Measurements from ENCODE around the gene ZMYND8.
"Not testable (repeated sequence)": the region's sequence is repeated elsewhere in the genome, so short reads cannot be mapped to it uniquely, and the experiment has no call there.

Gene ZMYND8

DNA sequence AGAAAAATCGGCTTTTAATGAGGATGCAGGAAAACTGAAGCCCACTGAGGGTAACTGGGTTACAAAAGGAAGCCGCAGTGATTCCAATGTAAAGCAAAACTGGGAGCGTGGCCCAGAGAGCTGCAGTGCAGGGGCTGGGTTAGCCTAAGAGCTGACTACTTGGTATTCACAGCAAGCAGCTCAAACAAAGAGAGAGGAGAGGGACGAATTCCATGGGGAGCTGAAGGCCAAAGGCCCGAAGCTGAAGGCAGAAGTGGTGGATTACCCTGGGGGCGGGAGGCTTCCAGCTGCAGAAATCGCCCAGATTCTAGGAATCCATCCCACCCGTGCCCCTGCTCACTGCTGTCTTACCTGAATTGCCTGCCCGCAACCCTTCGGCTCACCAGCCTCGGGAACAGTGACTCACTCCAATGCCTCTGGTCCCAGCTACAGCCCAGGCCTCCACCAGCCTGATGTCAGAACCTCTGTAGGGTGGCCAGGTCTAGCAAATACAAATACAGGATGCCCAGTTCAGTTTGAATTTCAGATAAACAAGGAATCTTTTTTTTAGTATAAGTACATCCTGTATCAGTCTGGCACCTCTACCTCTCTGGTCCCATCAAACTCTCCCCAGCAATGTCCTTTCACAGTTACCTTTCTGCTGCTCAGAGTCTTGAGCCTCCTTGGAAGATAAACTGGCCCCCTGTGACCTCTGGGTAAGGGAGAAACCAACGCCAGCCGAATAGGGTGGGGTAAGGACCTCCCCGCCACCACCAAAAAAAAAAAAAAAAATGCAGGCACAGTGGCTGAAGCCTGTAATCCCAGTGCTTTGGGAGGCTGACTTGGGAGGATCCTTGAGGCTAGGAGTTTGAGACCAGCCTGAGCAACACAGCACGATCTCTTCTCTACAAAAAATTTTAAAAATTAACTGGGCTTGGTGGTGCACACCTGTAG lies 14.6 kb upstream of the ZMYND8 start:
- no peak for DNase-seq (ENCODE audit: low read depth)

DNA sequence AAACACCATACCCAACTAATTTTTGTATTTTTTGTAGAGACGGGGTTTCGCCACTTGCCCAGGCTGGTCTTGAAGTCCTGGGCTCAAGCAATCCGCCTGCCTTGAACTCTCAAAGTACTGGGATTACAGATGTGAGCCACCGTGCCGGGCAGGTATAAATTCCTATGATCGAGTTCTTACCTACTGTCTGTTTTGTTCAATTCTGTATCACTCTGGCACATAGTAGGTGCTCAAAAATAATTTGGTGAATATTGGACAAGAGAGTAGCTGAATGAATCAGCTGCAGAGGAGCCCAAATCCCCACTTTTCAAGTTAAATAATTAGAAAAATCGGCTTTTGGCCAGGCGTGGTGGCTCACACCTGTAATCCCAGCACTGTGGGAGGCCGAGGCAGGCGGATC lies 13.7 kb upstream of the ZMYND8 start:
- no peak for DNase-seq (ENCODE audit: low read depth)

DNA sequence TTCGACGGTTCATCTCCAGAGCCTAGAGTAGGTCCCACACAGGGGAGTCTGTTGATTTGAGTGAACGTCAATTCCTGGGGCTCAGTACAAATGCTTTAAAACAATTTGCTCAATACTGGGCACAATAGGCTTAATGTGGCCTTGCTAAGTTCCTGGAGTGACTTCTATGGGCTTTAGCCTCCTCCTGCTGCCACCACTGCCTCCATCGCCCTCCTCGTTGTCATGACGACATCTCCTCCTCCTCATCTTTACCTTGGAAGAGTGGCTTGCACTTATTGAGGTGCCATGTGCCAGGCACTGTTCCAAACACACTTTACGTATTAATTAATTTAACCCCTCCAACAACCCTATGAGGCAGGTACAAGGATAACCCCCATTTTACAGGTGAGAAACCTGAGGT lies 11.8 kb upstream of the ZMYND8 start:
- no peak for DNase-seq (ENCODE audit: low read depth)

DNA sequence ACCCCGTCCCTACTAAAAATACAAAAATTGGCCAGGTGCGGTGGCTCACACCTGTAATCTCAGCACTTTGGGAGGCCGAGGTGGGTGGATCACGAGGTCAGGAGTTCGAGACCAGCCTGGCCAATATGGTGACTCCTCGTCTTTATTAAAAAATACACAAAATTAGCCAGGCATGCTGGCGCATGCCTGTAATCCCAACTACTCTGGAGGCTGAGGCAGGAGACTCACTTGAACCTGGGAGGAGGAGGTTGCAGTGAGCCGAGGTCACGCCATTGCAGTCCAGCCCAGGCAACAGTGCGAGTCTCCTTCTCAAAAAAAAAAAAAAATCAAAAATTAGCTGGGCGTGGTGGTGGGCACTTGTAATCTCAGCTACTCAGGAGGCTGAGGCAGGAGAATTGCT lies 9.8 kb upstream of the ZMYND8 start:
- not testable (repeated sequence) for DNase-seq (ENCODE audit: low read depth)

DNA sequence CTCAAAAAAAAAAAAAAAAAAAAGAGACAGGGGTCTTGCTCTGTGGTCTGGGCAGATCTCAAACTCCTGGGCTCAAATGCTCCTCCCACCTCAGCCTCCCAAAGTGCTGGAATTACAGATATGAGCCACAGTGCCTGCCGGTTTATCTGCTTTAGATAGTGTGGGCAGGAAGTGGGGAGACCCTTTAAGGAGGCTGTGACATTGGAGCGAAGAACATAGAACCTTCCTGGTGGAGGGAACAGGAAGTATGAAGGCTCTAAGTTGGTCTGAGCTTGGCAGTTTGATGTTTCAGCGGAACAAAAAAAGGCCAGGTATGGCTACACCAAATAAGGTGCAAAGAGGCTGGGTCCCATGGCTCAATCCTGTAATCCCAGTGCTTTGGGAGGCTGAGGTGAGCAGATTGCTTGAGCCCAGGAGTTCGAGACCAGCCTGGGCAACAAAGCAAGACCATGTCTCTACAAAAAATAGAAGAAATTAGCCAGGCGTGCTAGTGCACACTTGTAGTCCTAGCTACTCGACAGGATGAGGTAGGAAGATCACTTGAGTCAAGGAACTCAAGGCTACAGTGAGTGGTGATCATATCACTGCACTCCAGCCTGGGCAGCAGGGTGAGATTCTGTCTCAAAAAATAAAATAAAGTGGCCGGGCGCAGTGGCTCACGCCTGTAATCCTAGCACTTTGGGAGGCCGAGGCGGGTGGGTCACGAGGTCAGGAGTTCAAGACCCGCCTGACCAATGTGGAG lies 8.7 kb upstream of the ZMYND8 start:
- DNase-seq (ENCODE audit: low read depth): no peak

DNA sequence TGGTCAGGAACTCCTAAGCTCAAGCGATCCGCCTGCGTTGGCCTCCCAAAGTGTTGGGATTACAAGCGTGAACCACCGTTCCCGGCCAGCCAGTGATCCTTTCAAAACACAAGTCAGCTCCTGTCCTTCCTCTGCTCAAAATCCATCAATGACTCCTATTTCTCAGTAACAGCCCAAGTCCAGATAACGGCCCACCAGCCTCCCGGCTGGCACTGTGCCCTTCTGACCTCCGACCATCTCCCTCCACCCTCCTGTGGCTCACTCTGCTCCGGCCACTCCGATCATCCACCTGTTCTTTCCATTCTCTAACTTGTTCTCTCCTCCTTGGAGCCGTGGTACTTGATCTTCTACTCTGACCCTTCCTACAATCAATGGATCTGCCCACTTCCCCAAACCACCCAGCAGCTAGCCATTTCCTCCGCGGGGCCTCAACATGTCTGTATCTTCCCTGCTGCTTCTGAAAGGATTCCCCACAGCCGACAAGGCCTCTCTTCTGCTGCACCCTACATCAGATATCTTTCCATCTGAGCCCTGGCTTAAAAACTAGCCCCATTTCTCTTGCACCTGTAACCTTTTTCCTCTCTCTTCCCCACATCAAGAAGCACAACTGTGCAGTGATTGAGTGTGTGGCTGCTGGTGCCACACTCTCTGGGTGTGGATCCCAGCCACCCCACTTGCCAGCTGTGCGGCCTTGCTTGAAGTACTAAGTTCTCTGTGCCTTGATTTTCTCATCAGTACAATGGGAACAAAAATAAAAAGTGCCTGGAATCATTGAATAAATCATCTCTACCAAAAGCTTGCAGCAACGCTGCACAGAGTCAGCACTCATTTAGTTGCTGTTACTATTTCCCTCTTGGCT lies 6.1 kb upstream of the ZMYND8 start:
- no peak for DNase-seq (ENCODE audit: low read depth)

DNA sequence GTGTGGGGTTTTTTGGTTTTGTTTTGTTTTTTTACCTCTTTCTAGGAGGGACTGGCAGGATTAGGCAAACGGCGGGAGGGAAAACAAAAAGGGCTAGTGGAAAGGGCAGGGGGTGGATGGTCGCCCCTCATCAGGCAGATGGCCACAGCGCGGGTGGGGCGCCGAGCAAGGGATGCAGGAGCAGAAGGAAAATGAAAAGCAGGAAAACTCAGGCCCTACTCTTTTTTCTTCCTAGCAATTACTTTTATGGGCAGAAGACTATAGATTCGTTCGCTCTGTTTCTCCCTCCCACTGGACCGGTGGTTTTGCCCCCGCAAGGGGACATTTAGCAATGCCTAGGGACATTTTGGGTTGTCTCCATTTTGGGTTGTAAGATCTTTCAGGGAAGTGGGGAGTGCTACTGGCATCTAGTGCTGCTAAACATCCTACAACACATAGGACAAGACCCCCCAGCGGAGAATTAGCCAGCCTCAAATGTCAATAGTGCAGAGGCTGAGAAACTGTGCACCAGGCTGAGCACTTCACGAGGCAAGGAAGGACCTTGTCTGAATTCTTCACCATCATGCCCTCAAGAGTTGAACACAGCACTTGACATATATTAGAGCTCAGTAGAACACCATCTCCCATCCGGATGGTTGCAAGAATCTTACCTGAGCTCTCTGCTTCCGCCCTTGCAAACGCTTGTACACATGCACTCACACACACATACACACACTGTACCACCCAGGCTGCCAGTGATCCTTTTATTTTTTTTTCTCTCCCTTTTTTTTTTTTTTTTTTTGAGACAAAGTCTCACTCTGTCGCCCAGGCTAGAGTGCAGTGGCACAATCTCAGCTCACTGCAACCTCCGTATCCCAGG lies 4.8 kb upstream of the ZMYND8 start:
- DNase-seq (ENCODE audit: low read depth): no peak

DNA sequence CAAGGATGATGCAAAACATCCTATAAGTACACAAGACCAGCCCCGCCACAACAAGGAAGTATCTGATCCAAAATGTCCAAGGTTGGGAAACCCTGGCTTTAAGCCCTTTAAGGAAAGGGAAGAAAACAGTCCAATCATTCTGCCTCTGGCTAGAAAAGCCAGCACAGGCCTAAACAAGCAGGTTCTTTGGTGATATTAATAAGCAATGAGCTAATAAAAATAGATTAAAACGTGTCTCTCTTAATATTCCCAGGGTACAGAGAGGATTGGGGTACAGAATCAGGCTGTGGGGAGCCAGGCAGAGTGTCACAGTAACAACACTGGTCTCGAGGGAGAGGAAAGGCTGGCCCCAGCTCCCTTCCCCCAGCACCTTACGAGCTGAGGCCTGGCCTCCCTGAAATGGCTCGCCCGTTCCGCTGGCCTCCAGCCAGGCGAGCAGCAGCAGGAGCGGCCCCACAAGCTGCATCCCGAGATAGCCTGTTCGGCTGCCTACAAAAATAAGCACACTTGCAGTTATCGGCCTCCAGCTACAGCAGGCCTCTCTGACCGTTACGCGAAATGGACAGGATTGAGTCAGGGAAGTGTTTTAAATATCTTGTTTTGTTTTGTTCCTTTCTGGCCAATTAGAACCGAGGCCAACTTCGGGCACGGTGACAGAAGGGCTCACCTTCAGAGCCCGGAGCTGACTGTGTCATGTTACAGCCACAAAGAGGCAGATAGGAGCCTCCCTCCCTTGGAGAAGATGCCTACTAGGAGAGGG lies 4.0 kb upstream of the ZMYND8 start:
- no peak for DNase-seq (ENCODE audit: low read depth)

DNA sequence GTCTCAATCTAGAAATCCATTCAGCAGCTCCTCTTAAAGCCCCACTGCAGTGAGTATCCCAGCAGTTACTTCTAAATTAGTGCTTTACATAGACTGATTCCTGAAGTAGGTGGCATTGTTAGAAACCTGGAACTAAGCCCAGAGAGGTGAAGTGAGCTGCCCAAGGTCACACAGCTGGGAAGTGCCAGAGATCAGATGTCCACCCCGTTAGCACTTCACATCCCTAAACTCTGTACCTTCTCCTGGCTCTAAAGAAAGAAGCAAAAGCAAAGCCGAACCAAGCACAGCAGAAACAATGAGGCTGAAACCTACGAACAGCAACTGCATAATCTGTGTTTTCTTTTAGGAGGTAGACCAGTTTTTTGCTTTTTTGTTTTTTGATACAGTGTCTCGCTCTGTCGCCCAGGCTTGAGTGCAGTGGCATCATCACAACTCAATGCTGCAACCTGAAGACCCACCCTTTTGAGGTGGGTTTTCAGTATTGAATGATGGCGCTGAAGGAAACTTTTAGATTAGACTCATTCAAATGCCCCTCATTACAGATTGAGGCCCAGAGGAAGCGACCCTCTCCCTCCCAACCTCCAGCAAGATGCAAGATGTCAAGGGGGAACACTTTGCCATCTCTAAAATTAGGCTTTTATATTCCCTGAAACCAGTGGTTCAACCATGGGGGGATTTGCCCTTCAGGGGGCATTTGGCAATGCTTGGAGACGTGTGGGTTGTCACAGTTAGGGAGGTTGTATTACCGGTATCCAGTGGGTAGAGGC lies 3.2 kb upstream of the ZMYND8 start:
- DNase-seq (ENCODE audit: low read depth): no peak

DNA sequence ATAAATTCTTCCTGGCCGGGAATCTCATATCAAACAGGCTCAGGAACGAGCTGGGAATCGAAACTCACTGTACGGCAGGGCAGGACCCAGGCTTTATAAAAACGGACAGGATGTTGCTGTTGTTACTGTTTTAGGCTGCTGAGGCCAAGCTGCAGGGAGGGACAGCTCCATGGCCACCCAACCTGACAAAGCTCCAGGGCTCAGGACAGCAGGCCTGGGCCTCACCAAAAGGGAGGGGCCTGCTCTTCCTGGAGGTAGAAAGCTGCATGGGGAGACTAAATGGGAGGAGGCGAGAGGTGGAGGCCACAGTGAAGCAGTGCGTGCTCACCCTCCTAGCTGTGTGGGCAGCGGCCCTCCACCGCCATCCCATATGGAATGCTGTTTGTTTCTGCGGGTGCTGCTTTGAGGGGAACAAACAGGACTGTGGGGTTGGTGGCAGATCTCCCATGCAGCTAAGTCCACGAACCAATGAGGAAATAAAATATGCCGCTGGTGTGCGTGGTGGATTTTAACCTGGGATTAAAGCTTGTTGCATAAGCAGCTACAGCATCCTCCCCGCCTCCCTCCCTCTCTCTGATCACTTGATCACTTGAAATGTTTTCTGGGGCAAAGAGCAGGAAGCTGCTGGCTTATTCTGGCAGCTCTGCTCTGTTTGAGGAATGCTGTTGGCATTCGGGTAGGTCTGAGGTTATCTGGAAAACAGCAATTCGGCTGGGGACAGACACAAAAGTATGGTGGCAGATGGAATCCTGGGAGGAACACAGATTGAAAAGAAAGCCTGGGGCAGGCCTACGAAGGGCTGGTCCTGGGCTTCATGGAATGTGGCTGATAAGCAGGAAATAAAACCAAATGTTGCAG lies 2.4 kb upstream of the ZMYND8 start:
- no peak for DNase-seq (ENCODE audit: low read depth)

DNA sequence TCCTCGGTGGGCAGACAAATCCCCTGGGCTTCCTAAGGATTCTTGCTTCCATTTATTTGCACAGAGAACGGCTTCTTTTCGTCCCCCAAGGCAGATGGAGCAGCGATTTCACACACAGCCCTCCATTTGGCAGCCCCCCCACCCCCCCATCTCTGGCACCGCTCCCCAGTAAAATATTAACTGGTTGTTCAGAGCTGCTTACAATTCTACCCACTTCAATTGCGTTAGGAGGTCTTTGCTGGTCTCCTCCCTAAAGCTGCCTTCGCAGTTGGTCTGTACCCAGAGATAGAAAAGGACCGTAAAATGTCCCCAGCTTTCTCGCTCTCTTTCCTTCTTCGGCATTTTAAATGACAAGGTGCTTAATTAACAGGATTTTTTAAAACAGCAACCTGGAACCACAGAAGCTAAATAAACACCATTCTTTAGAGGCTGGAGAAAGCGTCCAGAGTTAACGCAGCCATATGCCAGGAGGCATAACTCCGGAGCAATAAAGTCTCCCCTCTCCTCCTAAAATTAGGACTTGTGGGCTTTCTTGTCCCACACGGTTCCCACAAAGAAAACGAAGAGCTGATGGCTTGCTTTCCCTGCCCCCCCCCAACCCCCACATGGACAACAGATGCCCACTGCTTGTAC lies 1.7 kb upstream of the ZMYND8 start:
- DNase-seq (ENCODE audit: low read depth): no peak

DNA sequence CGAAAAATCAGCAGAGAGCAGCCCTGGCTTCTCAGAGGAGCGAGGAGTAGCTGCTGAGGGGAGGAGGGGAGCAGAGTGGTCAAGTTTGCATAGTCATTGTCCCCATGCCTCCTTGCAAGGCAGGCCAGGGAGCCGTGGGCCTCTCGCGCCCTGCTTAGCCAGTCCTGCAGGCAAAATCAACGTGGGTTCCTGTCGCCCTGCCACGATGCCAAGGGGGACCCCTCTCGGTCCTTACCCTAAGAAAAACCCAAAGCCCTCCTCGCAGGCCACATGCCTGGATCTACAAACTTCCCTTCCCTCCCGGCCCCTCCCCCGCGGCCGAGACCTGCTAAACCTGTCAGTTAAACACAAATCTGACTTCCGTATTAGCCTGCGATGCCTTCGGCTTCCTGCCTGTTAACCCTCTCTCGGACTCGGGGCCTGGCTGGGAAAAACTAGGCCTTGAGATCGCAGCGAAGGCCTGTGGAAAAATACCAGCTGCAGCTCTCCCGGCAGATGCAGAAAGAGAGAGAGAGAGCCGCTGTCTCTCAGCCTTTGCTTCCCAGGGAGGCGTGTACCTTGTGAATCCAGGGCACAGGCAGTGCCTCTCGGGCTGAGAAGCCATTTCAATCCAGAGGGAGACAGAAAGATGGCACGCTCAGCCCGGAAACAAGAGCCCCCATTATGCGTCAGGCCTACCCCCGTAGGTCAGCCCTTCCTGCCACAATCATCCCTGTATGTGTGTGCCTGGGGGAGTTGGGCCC lies 968 bp upstream of the ZMYND8 start:
- DNase-seq (ENCODE audit: low read depth): peak; percentile 18

DNA sequence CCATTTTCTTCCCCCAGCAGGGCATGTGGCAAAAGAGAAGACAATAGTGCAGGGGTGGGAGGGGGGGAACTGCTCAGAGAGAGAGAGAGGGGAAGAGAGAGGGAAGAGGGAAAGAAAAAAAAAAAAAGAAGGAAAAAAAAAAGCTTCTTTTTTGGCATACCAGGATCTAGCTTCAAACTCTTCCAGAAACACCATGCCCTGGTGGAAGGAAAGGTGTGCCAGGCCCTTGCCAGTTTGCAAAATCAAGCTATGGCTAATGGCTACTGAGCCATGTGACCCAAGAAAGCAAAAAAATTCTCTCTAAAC lies 326 bp downstream of the ZMYND8 start:
- DNase-seq (ENCODE audit: low read depth): no peak

DNA sequence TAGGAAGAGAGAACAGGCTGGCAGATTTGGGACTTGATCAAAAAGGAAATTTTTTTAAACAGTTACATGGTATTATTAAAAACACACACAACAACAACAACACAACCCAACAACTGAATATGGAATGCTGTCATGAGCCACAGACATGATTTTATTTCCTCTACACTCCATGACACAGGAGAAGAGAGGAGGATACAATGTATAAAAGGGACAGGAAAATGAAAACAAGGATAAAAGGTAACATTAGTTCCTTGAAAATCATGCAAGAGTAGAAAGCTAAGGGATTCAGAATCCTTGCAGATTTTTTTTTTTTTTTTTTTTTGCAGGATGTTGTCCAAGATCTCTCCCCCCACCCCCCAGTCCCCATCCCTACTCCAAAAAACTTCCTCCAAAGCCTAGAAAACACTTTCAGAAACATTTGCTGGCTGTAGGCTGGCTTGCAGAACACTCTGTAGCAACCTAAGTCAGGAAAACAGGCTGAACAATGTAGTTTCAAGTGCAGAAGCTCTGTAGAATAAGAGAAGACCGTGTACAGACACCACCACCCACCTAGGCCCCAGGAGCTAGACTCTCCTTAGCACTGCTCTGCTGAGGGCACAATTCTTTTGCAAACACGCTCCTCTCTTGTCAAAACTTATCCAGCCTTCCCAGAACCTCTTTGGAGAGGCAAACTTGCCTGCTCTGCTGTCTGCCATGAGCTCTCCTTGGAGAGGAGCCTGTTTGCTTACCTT lies 845 bp downstream of the ZMYND8 start:
- no peak for DNase-seq (ENCODE audit: low read depth)

DNA sequence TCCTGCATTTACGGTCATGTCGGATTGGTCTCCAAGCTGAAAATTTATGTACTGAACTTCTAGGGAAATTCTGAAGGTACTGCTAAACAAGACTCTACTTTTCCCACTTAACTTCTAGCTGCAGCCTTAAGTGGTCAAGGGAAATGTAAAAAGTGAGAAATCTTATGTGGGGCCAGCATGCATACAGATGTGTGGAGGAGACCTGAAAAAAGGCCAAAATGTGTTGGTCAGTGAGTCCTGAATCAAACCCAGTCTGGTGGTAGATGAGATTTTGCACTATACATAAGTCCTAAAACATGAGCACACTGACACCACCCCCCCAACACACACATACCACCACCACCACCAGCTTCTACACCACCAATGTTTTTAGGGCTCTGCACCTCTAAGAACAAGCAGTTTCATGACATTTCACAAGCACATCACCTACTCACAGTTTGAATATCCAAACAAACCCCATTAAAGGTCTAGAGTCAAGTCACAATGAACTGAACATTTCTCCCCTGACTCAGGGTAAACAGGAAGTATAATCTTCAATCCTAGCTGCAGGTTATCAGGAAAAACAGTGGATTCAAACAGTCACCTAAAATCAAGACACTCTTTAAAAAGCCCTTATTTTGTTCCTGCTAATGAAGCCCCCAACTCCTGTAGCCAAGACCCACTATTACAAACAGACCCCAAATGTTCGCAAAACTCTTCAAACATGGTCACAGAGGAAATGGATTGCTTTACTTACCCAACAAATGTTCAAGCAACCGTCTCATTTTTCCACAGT lies 1.6 kb downstream of the ZMYND8 start:
- no peak for DNase-seq (ENCODE audit: low read depth)

DNA sequence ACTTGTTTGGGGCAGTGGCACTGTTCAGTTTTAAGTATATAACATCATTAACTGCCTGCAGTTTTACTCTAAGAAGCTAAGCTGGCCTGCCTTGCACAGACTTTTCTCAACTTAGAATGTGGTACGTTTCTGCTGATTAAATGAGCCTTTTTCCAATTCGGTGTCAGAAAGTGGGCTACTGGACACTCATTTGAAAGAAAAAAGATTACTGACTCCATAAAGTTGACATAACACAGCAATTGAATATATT lies 2.1 kb downstream of the ZMYND8 start:
- DNase-seq (ENCODE audit: low read depth): no peak
